Keratinocyte (primary cell): ENCODE measurements around the gene ANKRD39. TPM values are rescaled to one million over a fixed set of nuclear protein-coding genes. Genes with fewer than 3 reads are reported as not detected.

Experiments
- DNase-seq: peaks from one replicate; pipeline ENCODE4 v3.0.0-alpha.2; 2011; ENCODE audit warnings: low read depth, missing footprints, low spot score
- FAIRE-seq: peaks from 2 replicates; lab custom pipeline; 2011; peaks lifted over from hg19 to GRCh38; lab: Jason Lieb, UNC
- H2AFZ ChIP-seq: 2 replicates; pipeline ENCODE4 v1.6.0; 2012; ENCODE audit warnings: low read length, control low read depth, inconsistent platforms; ENCODE audit not compliant: control insufficient read depth
- H3K27ac ChIP-seq: 2 replicates; pipeline ENCODE4 v1.5.1; 2011; ENCODE audit warnings: low read length; ENCODE audit not compliant: control insufficient read depth, insufficient read depth
- H3K27me3 ChIP-seq: 3 replicates; pipeline ENCODE4 v1.6.0; 2011; ENCODE audit warnings: low read length; ENCODE audit not compliant: control insufficient read depth, insufficient read depth; ENCODE audit errors: extremely low read depth
- H3K36me3 ChIP-seq, 2 experiments: 2 replicates in 1 of 2; 3 replicates in 1 of 2; pipeline ENCODE4 v1.5.1; 2011; ENCODE audit warnings: low read length in 2 of 2, mild to moderate bottlenecking in 1 of 2; ENCODE audit not compliant: control insufficient read depth in 2 of 2, insufficient read depth in 2 of 2; ENCODE audit errors: extremely low read depth in 1 of 2
- H3K4me1 ChIP-seq: 3 replicates; pipeline ENCODE4 v1.5.1; 2011; ENCODE audit warnings: low read length; ENCODE audit not compliant: control insufficient read depth, insufficient read depth; ENCODE audit errors: extremely low read depth
- H3K4me2 ChIP-seq: 3 replicates; pipeline ENCODE4 v1.6.0; 2011; ENCODE audit warnings: low read depth, low read length; ENCODE audit not compliant: control insufficient read depth, insufficient read depth; ENCODE audit errors: extremely low read depth
- H3K4me3 ChIP-seq, 3 experiments: fragments of 200-600 bp in 1 of 3; sonication (generic) in 1 of 3; 2 replicates in 2 of 3; 3 replicates in 1 of 3; pipeline ENCODE4 v1.5.1; 2011 to 2016; ENCODE audit warnings: low read length in 3 of 3, mild to moderate bottlenecking in 3 of 3, control low read depth in 2 of 3, inconsistent platforms in 1 of 3, low read depth in 1 of 3, mixed read lengths in 1 of 3, mixed run types in 1 of 3, moderate library complexity in 1 of 3; ENCODE audit not compliant: control insufficient read depth in 2 of 3, insufficient read depth in 2 of 3; ENCODE audit errors: extremely low read depth in 1 of 3
- H3K79me2 ChIP-seq: 2 replicates; pipeline ENCODE4 v1.6.0; 2012; ENCODE audit warnings: low read length; ENCODE audit not compliant: control insufficient read depth, insufficient read depth
- H3K9ac ChIP-seq: 3 replicates; pipeline ENCODE4 v1.6.0; 2011; ENCODE audit warnings: low read length; ENCODE audit not compliant: control insufficient read depth, insufficient read depth; ENCODE audit errors: extremely low read depth
- H3K9me1 ChIP-seq: 3 replicates; pipeline ENCODE4 v1.6.0; 2011; ENCODE audit warnings: low read length; ENCODE audit not compliant: control insufficient read depth, insufficient read depth; ENCODE audit errors: extremely low read depth
- H3K9me3 ChIP-seq: 2 replicates; pipeline ENCODE4 v1.5.1; 2012; ENCODE audit warnings: low read depth, low read length; ENCODE audit not compliant: control insufficient read depth
- H4K20me1 ChIP-seq: 3 replicates; pipeline ENCODE4 v1.6.0; 2011; ENCODE audit warnings: low read length; ENCODE audit not compliant: control insufficient read depth, insufficient read depth; ENCODE audit errors: extremely low read depth
- CTCF ChIP-seq, 3 experiments: IDR thresholded peaks in 1 of 3; conservative IDR thresholded peaks in 1 of 3; optimal IDR thresholded peaks in 1 of 3; 2 replicates in 2 of 3; 3 replicates in 1 of 3; pipeline versions ENCODE3 to v1.5.1; 2011; ENCODE audit warnings: low read length in 3 of 3, mild to moderate bottlenecking in 3 of 3, moderate library complexity in 2 of 3, control low read depth in 1 of 3, inconsistent platforms in 1 of 3; ENCODE audit not compliant: insufficient read depth in 2 of 3; ENCODE audit errors: extremely low read depth in 1 of 3
- EZH2 ChIP-seq: IDR thresholded peaks from one replicate; pipeline ENCODE4 v1.6.1; 2012; ENCODE audit warnings: inconsistent platforms, mild to moderate bottlenecking, low read length, moderate library complexity
- dilution Hi-C: fragments of 300-500 bp; cut with MboI; formaldehyde crosslinking; loops from one replicate; pipeline ENCODE4 v1.7.0; 2020; ENCODE audit warnings: low sequenced_read_pairs; ENCODE audit not compliant: extremely low pct_ligation_motif_present
- polyA plus RNA-seq, 5 experiments: library from polyadenylated mRNA; depleted of rRNA in 3 of 5; stranded (reverse) in 3 of 5; stranded (forward) in 1 of 5; unstranded in 1 of 5; fragments of >200 nt; gene quantifications; 1 replicate in 1 of 5; 2 replicates in 3 of 5; 3 replicates in 1 of 5; pipeline versions ENCODE4 v1.2.1 to v1.2.3, GENCODE V29; 2011 to 2012; ENCODE audit warnings: missing spikeins in 2 of 5, low read depth in 1 of 5, low replicate concordance in 1 of 5

Gene ANKRD39
- polyA plus RNA-seq, 1 donor (not counting 4 experiments of a cell fraction or from before 2014, with no cell fraction given), result 7.2 TPM

GRCh38 chr2:96895032-96895745 is 37.4 kb upstream of the ANKRD39 start:
- dilution Hi-C loops, result no loop called here
- Histone ChIP-seq H3K4me2 (peak overlapping the region; percentile 4), H3K4me1 (peaks cover 30% of the 10 kb centered on the region)

GRCh38 chr2:96894151-96894531 is 36.3 kb upstream of the ANKRD39 start:
- FAIRE-seq, result no peak
- TF ChIP-seq CTCF (optimal IDR thresholded peaks at IDR 0.05 in 1 of 3, IDR thresholded peaks at IDR 0.05 in 1 of 3, conservative IDR thresholded peaks at IDR 0.05 in 1 of 3; ENCODE audit: extremely low read depth in 1 of 3, insufficient read depth in 2 of 3, low read length in 3 of 3) (no peak), EZH2 (no peak)
- dilution Hi-C loops, result no loop called here

More at GRCh38 chr2:96895032-96895745, 37.4 kb upstream of the ANKRD39 start:
- Histone ChIP-seq H3K79me2 (no peaks in the 10 kb centered on the region), H3K9me1 (no peaks in the 10 kb centered on the region), H3K27me3 (no peaks in the 10 kb centered on the region), H3K4me3 (no peak overlapping the region), H3K36me3 (no peaks in the 10 kb centered on the region), H3K27ac (no peak overlapping the region), H3K9ac (no peak overlapping the region), H4K20me1 (no peaks in the 10 kb centered on the region), H2AFZ (no peak overlapping the region), H3K9me3 (no peaks in the 10 kb centered on the region)
- DNase-seq (no peak), FAIRE-seq (no peak)
- no peak for TF ChIP-seq CTCF (optimal IDR thresholded peaks at IDR 0.05 in 1 of 3, IDR thresholded peaks at IDR 0.05 in 1 of 3, conservative IDR thresholded peaks at IDR 0.05 in 1 of 3; ENCODE audit: extremely low read depth in 1 of 3, insufficient read depth in 2 of 3, low read length in 3 of 3)
- TF ChIP-seq EZH2, result no peak

More at GRCh38 chr2:96894151-96894531, 36.3 kb upstream of the ANKRD39 start:
- Histone ChIP-seq H3K9ac (no peak overlapping the region), H3K36me3 (no peaks in the 10 kb centered on the region), H3K4me1 (peaks cover 27% of the 10 kb centered on the region), H3K4me3 (no peak overlapping the region), H3K27me3 (no peaks in the 10 kb centered on the region), H2AFZ (no peak overlapping the region), H3K4me2 (no peak overlapping the region), H3K9me3 (no peaks in the 10 kb centered on the region), H3K27ac (no peak overlapping the region), H4K20me1 (no peaks in the 10 kb centered on the region), H3K79me2 (no peaks in the 10 kb centered on the region), H3K9me1 (no peaks in the 10 kb centered on the region)
- no peak for DNase-seq
